NCI-H187 treated with DMSO at 0.1 percent for 48 hours (cell line): ENCODE results near the gene EREG.
"Not testable (repeated sequence)": the region's sequence is repeated elsewhere in the genome, so short reads cannot be mapped to it uniquely, and the experiment has no call there.

Experiments used
- DNase-seq: peaks from one replicate; lab custom pipeline; 2025; lab: John Stamatoyannopoulos, UW

The EREG gene

GRCh38 chr4:74390677-74391076, 25.7 kb downstream of the EREG start:
- no peak for DNase-seq

GRCh38 chr4:74391346-74391745, 26.4 kb downstream of the EREG start:
- no peak for DNase-seq

- DNase-seq = no peak
Measured at GRCh38 chr4:74391890-74392475, 27.0 kb downstream of the EREG start.

- no peak for DNase-seq
Measured at GRCh38 chr4:74394476-74395136, 29.7 kb downstream of the EREG start.

GRCh38 chr4:74395633-74396032, 30.7 kb downstream of the EREG start:
- DNase-seq = no peak

- DNase-seq = no peak
Measured at GRCh38 chr4:74397748-74398426, 32.9 kb downstream of the EREG start.

- not testable (repeated sequence) for DNase-seq
Measured at GRCh38 chr4:74398894-74399589, 34.1 kb downstream of the EREG start.

- DNase-seq = no peak
Measured at GRCh38 chr4:74400395-74400794, 35.5 kb downstream of the EREG start.

- no peak for DNase-seq
Measured at GRCh38 chr4:74402692-74403456, 37.9 kb downstream of the EREG start.

- no peak for DNase-seq
Measured at GRCh38 chr4:74407891-74408290, 42.9 kb downstream of the EREG start.

- DNase-seq = no peak
Measured at GRCh38 chr4:74408639-74409038, 43.7 kb downstream of the EREG start.

- DNase-seq = no peak
Measured at GRCh38 chr4:74410272-74410671, 45.3 kb downstream of the EREG start.

GRCh38 chr4:74412225-74412624, 47.3 kb downstream of the EREG start:
- no peak for DNase-seq

GRCh38 chr4:74413265-74413664, 48.3 kb downstream of the EREG start:
- DNase-seq = no peak

- no peak for DNase-seq
Measured at GRCh38 chr4:74414149-74414809, 49.3 kb downstream of the EREG start.

- DNase-seq = no peak
Measured at GRCh38 chr4:74415602-74416300, 50.8 kb downstream of the EREG start.

- DNase-seq = no peak
Measured at GRCh38 chr4:74418063-74418670, 53.2 kb downstream of the EREG start.

GRCh38 chr4:74420863-74421262, 55.9 kb downstream of the EREG start:
- DNase-seq = no peak

- DNase-seq = no peak
Measured at GRCh38 chr4:74423104-74423503, 58.2 kb downstream of the EREG start.

- DNase-seq = no peak
Measured at GRCh38 chr4:74424111-74424510, 59.2 kb downstream of the EREG start.
